Activated naive CD8-positive, alpha-beta T cell treated with anti-CD3 and anti-CD28 coated beads, Interleukin-2, amount 50 U/mL, for 24 hours (primary cell): ENCODE results near the gene C3orf85.

Experiments used
- ATAC-seq: fragments of 150-1000 bp; cut with Tn5 transposase; one replicate; pipeline ENCODE4 v1.10.0; 2021
- DNase-seq: peaks from one replicate; pipeline ENCODE4 v3.0.0; 2021
- H3K27ac Mint-ChIP-seq: one replicate; pipeline ENCODE4 v1.8.0; 2021; ENCODE audit warnings: mild to moderate bottlenecking, mixed read lengths
- H3K27me3 Mint-ChIP-seq: one replicate; pipeline ENCODE4 v1.8.0; 2021; ENCODE audit warnings: mixed read lengths
- H3K36me3 Mint-ChIP-seq: one replicate; pipeline ENCODE4 v1.8.0; 2021; ENCODE audit warnings: low read depth, mixed read lengths
- H3K4me1 Mint-ChIP-seq: one replicate; pipeline ENCODE4 v1.8.0; 2021; ENCODE audit warnings: mixed read lengths
- H3K4me3 Mint-ChIP-seq: one replicate; pipeline ENCODE4 v1.8.0; 2021; ENCODE audit warnings: mild to moderate bottlenecking, moderate library complexity, mixed read lengths
- H3K9me3 Mint-ChIP-seq: one replicate; pipeline ENCODE4 v1.8.0; 2021; ENCODE audit warnings: mixed read lengths

The C3orf85 gene

GRCh38 chr3:109136523-109136922 lies at the start of gene C3orf85:
C3orf85 (plus strand) TSS chr3:109136719; CDS start chr3:109136848, 129 bp downstream.
- Mint-ChIP-seq H3K36me3 (no peaks in the 10 kb centered on the region), H3K9me3 (no peaks in the 10 kb centered on the region), H3K4me1 (no peaks in the 10 kb centered on the region), H3K4me3 (no peak within 1 kb of the TSS), H3K27ac (no peak within 1 kb of the TSS), H3K27me3 (no peaks in the 10 kb centered on the region)
- ATAC-seq: no peak
- DNase-seq: no peak

DNA sequence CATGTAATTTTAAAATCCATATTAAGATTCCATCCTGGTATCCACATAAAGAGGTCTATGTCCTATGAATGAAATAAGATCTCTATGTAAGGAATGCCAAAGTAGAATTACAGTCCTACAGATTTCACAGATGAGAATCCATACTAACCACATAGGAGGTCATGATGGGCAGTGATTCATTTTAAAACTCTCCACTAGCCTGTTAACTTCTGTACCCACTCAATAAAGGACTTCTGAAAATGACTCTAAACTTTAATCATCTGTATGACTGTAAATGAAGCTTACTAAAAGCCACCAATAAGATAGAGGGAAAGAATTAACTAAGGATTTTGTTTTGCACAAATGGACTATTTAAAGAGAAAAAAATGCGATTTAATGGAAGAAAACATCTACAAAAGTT lies 47.3 kb upstream of the C3orf85 start:
- no peaks in the 10 kb centered on the region for H3K4me1 Mint-ChIP-seq
- ATAC-seq (no peak), DNase-seq (no peak)
- no peaks in the 10 kb centered on the region for H3K9me3 Mint-ChIP-seq
- no peak overlapping the region for H3K27ac Mint-ChIP-seq
- no peak overlapping the region for H3K4me3 Mint-ChIP-seq
- H3K27me3 Mint-ChIP-seq: peaks cover 9% of the 10 kb centered on the region
- no peaks in the 10 kb centered on the region for H3K36me3 Mint-ChIP-seq

DNA sequence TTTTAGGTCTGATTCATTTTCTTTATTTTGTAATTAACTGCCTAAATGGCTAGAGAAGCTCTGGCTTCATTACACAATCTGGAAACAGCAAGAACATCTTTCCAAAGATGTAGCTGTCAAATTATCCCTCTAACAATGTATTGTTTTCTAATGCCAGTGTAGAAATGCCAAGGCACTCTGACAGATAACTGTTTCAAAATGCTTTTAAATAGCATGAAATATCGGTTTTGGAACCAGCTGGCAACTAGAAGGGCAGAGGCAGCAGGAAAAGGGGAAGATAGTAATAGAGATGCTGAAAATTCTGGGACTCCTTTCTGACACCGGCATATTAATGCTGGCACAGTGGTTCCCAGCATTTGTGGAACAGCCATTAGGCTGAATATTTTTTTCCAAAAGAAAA lies 44.7 kb upstream of the C3orf85 start:
- peaks cover 5% of the 10 kb centered on the region for H3K27me3 Mint-ChIP-seq
- H3K4me1 Mint-ChIP-seq: no peaks in the 10 kb centered on the region
- no peak overlapping the region for H3K27ac Mint-ChIP-seq
- no peaks in the 10 kb centered on the region for H3K36me3 Mint-ChIP-seq
- H3K9me3 Mint-ChIP-seq: no peaks in the 10 kb centered on the region
- no peak for DNase-seq
- ATAC-seq: no peak
- no peak overlapping the region for H3K4me3 Mint-ChIP-seq

DNA sequence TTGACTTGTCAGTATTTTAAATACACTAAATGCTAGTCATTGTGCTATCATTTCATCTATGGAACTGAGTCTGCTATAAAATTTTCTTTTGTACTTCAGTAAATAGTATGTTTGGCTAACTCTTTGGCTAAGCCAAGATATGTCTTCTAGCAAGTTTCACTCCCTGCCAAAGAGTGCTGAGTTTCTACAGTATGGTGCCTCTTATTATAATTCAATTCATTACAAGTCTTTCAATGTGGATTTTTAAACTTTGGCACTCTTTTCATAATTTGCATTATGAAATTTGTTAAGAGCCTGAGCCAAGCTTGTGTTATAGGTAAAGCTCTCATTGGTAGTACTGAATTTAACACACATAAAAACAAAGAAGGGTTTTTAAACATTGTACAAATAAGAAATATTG lies 43.0 kb upstream of the C3orf85 start:
- H3K9me3 Mint-ChIP-seq: no peaks in the 10 kb centered on the region
- H3K36me3 Mint-ChIP-seq: no peaks in the 10 kb centered on the region
- ATAC-seq: no peak

GRCh38 chr3:109095166-109095565 lies 41.4 kb upstream of the C3orf85 start:
- Mint-ChIP-seq H3K4me3 (no peak overlapping the region), H3K27me3 (no peaks in the 10 kb centered on the region), H3K4me1 (no peaks in the 10 kb centered on the region), H3K27ac (no peak overlapping the region), H3K36me3 (no peaks in the 10 kb centered on the region), H3K9me3 (no peaks in the 10 kb centered on the region)
- ATAC-seq: no peak
- no peak for DNase-seq

More for the DNA sequence above, 43.0 kb upstream of the C3orf85 start:
- no peak for DNase-seq
- Mint-ChIP-seq H3K4me1 (no peaks in the 10 kb centered on the region), H3K4me3 (no peak overlapping the region), H3K27me3 (no peaks in the 10 kb centered on the region), H3K27ac (no peak overlapping the region)

- no peak overlapping the region for H3K4me3 Mint-ChIP-seq
- no peaks in the 10 kb centered on the region for H3K9me3 Mint-ChIP-seq
- H3K36me3 Mint-ChIP-seq: no peaks in the 10 kb centered on the region
- H3K27ac Mint-ChIP-seq: no peak overlapping the region
- no peaks in the 10 kb centered on the region for H3K4me1 Mint-ChIP-seq
- H3K27me3 Mint-ChIP-seq: no peaks in the 10 kb centered on the region
- peak; percentile 43 for ATAC-seq
- DNase-seq: no peak
Observed at GRCh38 chr3:109098079-109098644, 38.4 kb upstream of the C3orf85 start.

- Mint-ChIP-seq H3K4me3 (no peak overlapping the region), H3K36me3 (no peaks in the 10 kb centered on the region), H3K9me3 (no peaks in the 10 kb centered on the region), H3K4me1 (no peaks in the 10 kb centered on the region), H3K27ac (no peak overlapping the region), H3K27me3 (peaks cover 8% of the 10 kb centered on the region)
- ATAC-seq (no peak), DNase-seq (no peak)
Observed at GRCh38 chr3:109109574-109109973, 26.9 kb upstream of the C3orf85 start.

DNA sequence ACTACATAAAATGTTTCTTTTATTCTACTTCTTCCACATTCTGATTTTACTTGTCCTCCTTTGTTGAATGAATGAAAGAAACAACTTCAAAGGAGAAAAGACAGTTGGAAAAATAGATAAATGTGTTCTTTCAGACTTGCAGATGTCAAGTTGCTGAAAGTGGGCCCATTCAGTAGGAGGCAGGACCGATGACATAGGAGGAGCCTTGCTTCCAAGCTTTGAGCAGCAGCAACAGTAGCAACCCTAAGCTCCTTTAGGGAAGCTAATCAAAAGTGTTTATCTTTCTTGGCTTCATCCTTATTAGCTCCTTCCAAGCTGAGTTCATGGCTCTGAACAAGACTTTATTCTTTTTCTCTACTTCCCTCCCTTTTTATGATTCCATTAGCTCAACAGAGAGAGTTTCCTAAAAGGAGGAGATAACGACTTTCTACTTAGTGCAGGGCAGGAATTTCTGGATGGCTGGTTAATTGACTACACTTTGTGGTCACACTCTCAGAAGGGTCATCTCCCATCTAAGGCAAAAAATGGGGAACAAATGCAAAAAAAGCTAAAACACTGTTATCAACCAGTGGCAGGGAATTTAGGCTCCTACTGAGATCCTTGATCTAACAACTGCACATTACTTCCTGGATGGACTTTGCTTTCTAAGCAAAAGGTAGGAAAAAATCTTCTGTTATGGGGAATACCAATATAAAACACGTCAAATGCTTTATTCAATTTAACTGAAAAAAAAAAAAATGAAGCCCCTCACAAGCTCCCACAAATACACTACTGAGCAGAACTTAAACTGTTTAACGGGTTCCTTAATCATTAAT lies 23.4 kb upstream of the C3orf85 start:
- no peak for ATAC-seq
- Mint-ChIP-seq H3K27me3 (no peaks in the 10 kb centered on the region), H3K9me3 (no peaks in the 10 kb centered on the region), H3K27ac (no peak overlapping the region), H3K4me1 (no peaks in the 10 kb centered on the region), H3K4me3 (no peak overlapping the region), H3K36me3 (no peaks in the 10 kb centered on the region)
- no peak for DNase-seq

DNA sequence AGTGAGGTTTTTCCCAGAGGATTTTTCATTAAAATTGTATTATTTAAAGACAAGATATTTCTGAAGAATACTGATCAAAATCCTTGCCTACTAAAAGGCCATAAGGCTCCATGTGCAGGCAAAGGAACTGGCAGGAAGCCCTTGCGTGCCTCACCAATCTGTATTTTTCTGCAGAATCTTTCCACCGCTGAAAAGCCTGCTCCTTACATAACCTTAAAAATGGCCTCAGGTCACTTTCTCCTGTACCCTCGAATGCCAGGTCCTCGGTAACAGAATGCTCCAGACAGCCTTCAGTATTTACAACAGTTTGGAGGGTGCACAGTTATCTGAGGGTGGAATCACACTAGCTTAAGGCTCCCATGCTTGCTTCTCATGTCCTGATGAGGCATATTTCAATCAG lies 21.8 kb upstream of the C3orf85 start:
- Mint-ChIP-seq H3K9me3 (no peaks in the 10 kb centered on the region), H3K27me3 (no peaks in the 10 kb centered on the region), H3K27ac (no peak overlapping the region), H3K4me1 (no peaks in the 10 kb centered on the region), H3K4me3 (no peak overlapping the region), H3K36me3 (no peaks in the 10 kb centered on the region)
- DNase-seq (no peak), ATAC-seq (no peak)

DNA sequence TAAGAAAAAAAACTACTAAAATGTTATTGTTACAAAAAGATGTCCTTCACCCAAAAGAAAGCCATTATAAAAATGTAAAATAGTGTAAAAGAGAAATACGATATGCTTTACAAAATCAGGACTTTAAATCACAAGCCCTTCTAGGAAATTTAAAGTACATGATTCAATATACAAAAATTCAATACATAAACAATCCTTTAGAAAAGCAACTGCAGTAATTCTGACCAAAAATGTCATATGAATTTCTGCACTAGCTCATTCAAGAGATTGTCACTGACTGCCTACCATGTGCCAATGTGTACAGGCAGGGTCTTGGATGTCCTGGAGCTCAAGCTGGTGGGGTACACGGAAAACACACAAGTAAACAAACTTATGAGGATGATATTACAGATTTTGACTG lies 21.1 kb upstream of the C3orf85 start:
- Mint-ChIP-seq H3K9me3 (no peaks in the 10 kb centered on the region), H3K27ac (no peak overlapping the region), H3K4me3 (no peak overlapping the region), H3K27me3 (no peaks in the 10 kb centered on the region), H3K4me1 (no peaks in the 10 kb centered on the region), H3K36me3 (no peaks in the 10 kb centered on the region)
- no peak for DNase-seq
- no peak for ATAC-seq

GRCh38 chr3:109116031-109116430 lies 20.5 kb upstream of the C3orf85 start:
- no peak for ATAC-seq
- DNase-seq: no peak
- Mint-ChIP-seq H3K4me3 (no peak overlapping the region), H3K4me1 (no peaks in the 10 kb centered on the region), H3K9me3 (no peaks in the 10 kb centered on the region), H3K27ac (no peak overlapping the region), H3K27me3 (no peaks in the 10 kb centered on the region), H3K36me3 (no peaks in the 10 kb centered on the region)

DNA sequence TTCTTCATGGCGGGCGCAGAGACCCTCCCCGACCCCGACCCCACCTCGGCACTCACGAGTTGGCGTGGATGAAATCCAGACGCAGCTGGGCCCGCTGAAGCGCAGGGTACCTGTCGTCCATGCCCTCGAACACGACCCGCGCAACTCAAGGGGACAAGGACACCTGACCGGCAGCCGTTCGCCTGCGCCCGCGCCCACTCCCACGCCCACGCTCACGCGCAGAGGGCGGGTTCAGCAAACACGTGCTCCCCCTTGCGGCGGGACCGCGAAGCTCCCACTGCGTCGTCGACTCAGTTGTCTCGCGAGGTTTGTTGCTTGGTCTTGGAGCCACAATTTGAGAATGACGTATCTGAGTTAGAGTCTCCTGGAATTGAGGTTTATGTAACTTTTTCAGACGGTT lies 18.6 kb upstream of the C3orf85 start, which contains the start of gene MORC1:
TSS of gene MORC1 (minus strand) at position 196 of the 400 bp plus-strand sequence. CDS start at position 121, 75 bp downstream.
- H3K27me3 Mint-ChIP-seq: no peaks in the 10 kb centered on the region
- no peak for ATAC-seq
- H3K36me3 Mint-ChIP-seq: no peaks in the 10 kb centered on the region
- no peak within 1 kb of the TSS for H3K4me3 Mint-ChIP-seq
- H3K27ac Mint-ChIP-seq: no peak within 1 kb of the TSS
- H3K9me3 Mint-ChIP-seq: peaks cover 6% of the 10 kb centered on the region
- no peak for DNase-seq
- H3K4me1 Mint-ChIP-seq: no peaks in the 10 kb centered on the region

DNA sequence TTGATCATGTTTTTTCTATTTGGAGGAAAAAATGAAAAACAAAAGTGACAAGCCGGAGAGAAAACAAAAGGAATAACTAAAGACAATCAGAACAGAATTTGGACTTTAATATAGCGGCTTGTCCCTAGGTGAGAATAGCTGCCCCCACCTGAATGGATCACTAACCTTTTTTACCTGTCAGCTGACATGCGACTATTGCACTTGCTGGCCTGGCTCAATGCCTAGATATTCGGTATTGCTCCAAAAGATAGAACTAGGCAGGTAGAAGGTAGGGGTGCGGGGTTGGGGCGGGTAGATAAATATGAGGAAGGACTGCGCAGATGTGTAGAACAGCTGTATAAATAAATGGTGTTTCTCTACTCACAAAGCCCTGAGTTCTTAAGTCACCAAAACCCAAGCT lies 17.9 kb upstream of the C3orf85 start:
- DNase-seq: no peak
- ATAC-seq: no peak
- Mint-ChIP-seq H3K9me3 (peaks cover 8% of the 10 kb centered on the region), H3K4me3 (no peak overlapping the region), H3K27ac (no peak overlapping the region), H3K27me3 (no peaks in the 10 kb centered on the region), H3K4me1 (no peaks in the 10 kb centered on the region), H3K36me3 (no peaks in the 10 kb centered on the region)

DNA sequence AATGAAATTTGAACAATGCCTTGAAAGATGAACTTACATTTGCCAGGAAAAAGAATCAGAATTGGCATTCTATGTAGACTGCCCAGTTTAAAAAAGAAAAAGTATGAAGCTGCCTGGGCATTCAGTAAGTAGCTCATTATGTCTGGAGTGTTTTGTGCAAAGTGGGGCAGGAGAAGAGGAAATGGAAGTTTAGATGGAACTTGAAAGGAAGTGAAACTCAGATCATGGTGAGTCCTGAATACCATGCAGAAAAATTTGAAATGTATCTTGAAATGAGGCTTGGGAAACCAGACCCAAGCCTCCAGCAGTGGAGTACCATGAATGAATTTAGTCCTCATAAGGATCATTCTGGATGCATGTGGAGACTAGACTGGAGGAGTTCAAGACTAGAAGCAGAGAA lies 13.8 kb upstream of the C3orf85 start:
- H3K27me3 Mint-ChIP-seq: no peaks in the 10 kb centered on the region
- no peaks in the 10 kb centered on the region for H3K36me3 Mint-ChIP-seq
- peaks cover 8% of the 10 kb centered on the region for H3K9me3 Mint-ChIP-seq
- no peaks in the 10 kb centered on the region for H3K4me1 Mint-ChIP-seq
- no peak overlapping the region for H3K4me3 Mint-ChIP-seq
- ATAC-seq (no peak), DNase-seq (no peak)
- H3K27ac Mint-ChIP-seq: no peak overlapping the region

DNA sequence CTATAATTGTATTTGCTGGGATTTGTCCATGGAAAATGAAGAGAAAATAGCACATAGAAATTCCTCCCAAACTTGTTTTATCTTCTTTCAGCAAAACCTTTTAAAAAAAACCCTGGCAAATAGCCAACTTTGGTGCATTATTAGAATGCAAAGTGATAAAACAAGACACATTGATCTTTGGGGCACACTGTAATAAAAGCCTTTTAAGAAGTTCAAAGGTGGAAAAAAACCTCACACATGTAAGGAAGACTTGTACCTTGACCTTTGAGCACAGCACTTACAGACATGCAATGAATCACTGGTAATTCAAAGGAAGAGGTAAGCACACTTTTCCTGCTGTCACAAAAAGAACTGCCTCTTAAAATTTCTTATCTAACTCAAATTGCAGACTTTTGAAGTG lies 10.6 kb upstream of the C3orf85 start:
- no peaks in the 10 kb centered on the region for H3K4me1 Mint-ChIP-seq
- no peaks in the 10 kb centered on the region for H3K36me3 Mint-ChIP-seq
- ATAC-seq (no peak), DNase-seq (no peak)
- H3K27ac Mint-ChIP-seq: no peak overlapping the region
- H3K9me3 Mint-ChIP-seq: peaks cover 8% of the 10 kb centered on the region
- H3K4me3 Mint-ChIP-seq: no peak overlapping the region
- H3K27me3 Mint-ChIP-seq: no peaks in the 10 kb centered on the region
